ENCODE measurements around the gene PILRB. TPM values are rescaled to one million over a fixed set of nuclear protein-coding genes. Genes with fewer than 3 reads are reported as not detected.

Gene PILRB
- total and polyA plus RNA-seq, 8 donors: 14.7 to 218 (median 23.2) TPM

- no peak for TF ChIP-seq CTCF (IDR thresholded peaks at IDR 0.05)
- no peaks in the 10 kb centered on the region for H3K27me3 ChIP-seq
- no peak for FAIRE-seq
- no peak overlapping the region for H3K4me3 ChIP-seq
- H3K9me3 ChIP-seq: no peaks in the 10 kb centered on the region
- H3K36me3 ChIP-seq: peaks cover under 1 to 13% (median 3%) of the 10 kb centered on the region in 3 donors
- no peak for DNase-seq
- WGBS, 2 donors: 92 to 94% methylated on average over 16 of the region's 16 CpGs
- intact Hi-C loops (cut with DNase I): no loop called here
- peak in 2 of 4 donors; percentile 3 to 21 for ATAC-seq
- H3K27ac ChIP-seq: no peak overlapping the region
- no peaks in the 10 kb centered on the region for H3K4me1 ChIP-seq
Observed at GRCh38 chr7:100366411-100367250, 8.7 kb downstream of the PILRB start.

GRCh38 chr7:100367251-100367620, 9.3 kb downstream of the PILRB start:
- Histone ChIP-seq H3K36me3 (peaks cover 0 to 7% (median 2%) of the 10 kb centered on the region in 3 donors), H3K27ac (no peak overlapping the region), H3K4me3 (no peak overlapping the region), H3K9me3 (no peaks in the 10 kb centered on the region), H3K27me3 (no peaks in the 10 kb centered on the region), H3K4me1 (no peaks in the 10 kb centered on the region)
- no peak for ATAC-seq
- intact Hi-C loops (cut with DNase I): no loop called here
- no peak for DNase-seq
- no peak for FAIRE-seq
- no peak for TF ChIP-seq CTCF (IDR thresholded peaks at IDR 0.05)
- WGBS, 2 donors: 91% methylated on average over 8 of the region's 8 CpGs

- H3K4me3 ChIP-seq: no peak overlapping the region
- no peaks in the 10 kb centered on the region for H3K27me3 ChIP-seq
- H3K9me3 ChIP-seq: no peaks in the 10 kb centered on the region
- WGBS, 2 donors: 90 to 91% methylated on average over 12 of the region's 12 CpGs
- TF ChIP-seq CTCF (IDR thresholded peaks at IDR 0.05): no peak
- H3K27ac ChIP-seq: peak overlapping the region in 2 of 4 donors; percentile 43 to 57
- intact Hi-C loops (cut with DNase I): no loop called here
- ATAC-seq (peak in 2 of 4 donors; percentile 25 to 36), DNase-seq (no peak), FAIRE-seq (no peak)
- H3K36me3 ChIP-seq: no peaks in the 10 kb centered on the region
- no peaks in the 10 kb centered on the region for H3K4me1 ChIP-seq
Observed at GRCh38 chr7:100367676-100368613, 10.0 kb downstream of the PILRB start.

- 69 to 72% methylated on average over 6 of the region's 6 CpGs for WGBS, 2 donors
- Histone ChIP-seq H3K36me3 (no peaks in the 10 kb centered on the region), H3K9me3 (no peaks in the 10 kb centered on the region), H3K27me3 (no peaks in the 10 kb centered on the region), H3K4me1 (no peaks in the 10 kb centered on the region), H3K4me3 (no peak overlapping the region), H3K27ac (peak overlapping the region in 2 of 4 donors; percentile 57 to 71)
- no peak for TF ChIP-seq CTCF (IDR thresholded peaks at IDR 0.05)
- FAIRE-seq (no peak), DNase-seq (peak in 1 of 6 donors; percentile 62), ATAC-seq (peak in 3 of 4 donors; percentile 31 to 72 (median 61))
- intact Hi-C loops (cut with DNase I): no loop called here
Observed at GRCh38 chr7:100369105-100369504, 11.2 kb downstream of the PILRB start.
